Dermis microvascular lymphatic vessel endothelial cell (primary cell): ENCODE results near the gene GBE1. TPM values are rescaled to one million over a fixed set of nuclear protein-coding genes. Genes with fewer than 3 reads are reported as not detected.
A peak's percentile ranks its signal among the peaks of the same experiment; 100 is the strongest.
"Not testable (repeated sequence)": the region's sequence is repeated elsewhere in the genome, so short reads cannot be mapped to it uniquely, and the experiment has no call there.

Source experiments
- DNase-seq, 2 donors: peaks; one replicate each; pipeline versions ENCODE4 v3.0.0 to v3.0.0-alpha.2; 2010; ENCODE audit warnings: low read depth in 2 of 2
- total RNA-seq: library from RNA; depleted of rRNA; stranded (reverse); fragments of >200 nt; gene quantifications from 2 replicates; pipeline ENCODE4 v1.2.1, GENCODE V29; 2014

Gene GBE1
- total RNA-seq, 1 donor from 2014 or later, result 73.9 TPM

- no peak for DNase-seq
These were observed 7.9 kb downstream of the GBE1 start for GRCh38 chr3:81753416-81754027.

- DNase-seq, result no peak
These were observed 8.8 kb downstream of the GBE1 start for GRCh38 chr3:81752604-81753003.

- DNase-seq, result no peak
These were observed 12.2 kb downstream of the GBE1 start for GRCh38 chr3:81749265-81749664.

- not testable (repeated sequence) for DNase-seq
These were observed 14.2 kb downstream of the GBE1 start for GRCh38 chr3:81747280-81747679.

- DNase-seq, result peak; percentile 55 to 90
These were observed 17.1 kb downstream of the GBE1 start for GRCh38 chr3:81744366-81744765.

GRCh38 chr3:81743096-81744025 lies 18.1 kb downstream of the GBE1 start:
- DNase-seq, result peak; percentile 91 to 98

GRCh38 chr3:81742581-81742980 lies 18.9 kb downstream of the GBE1 start:
- DNase-seq, result no peak

GRCh38 chr3:81741216-81741615 lies 20.2 kb downstream of the GBE1 start:
- no peak for DNase-seq

- no peak for DNase-seq
These were observed 20.7 kb downstream of the GBE1 start for GRCh38 chr3:81740731-81741130.

- DNase-seq, result peak; percentile 69 to 80
These were observed 26.1 kb downstream of the GBE1 start for GRCh38 chr3:81735334-81735733.

GRCh38 chr3:81734742-81735141 lies 26.7 kb downstream of the GBE1 start:
- no peak for DNase-seq

GRCh38 chr3:81732642-81733041 lies 28.8 kb downstream of the GBE1 start:
- no peak for DNase-seq

GRCh38 chr3:81728766-81729544 lies 32.5 kb downstream of the GBE1 start:
- DNase-seq, result peak in 1 of 2 donors; percentile 40

- peak in 1 of 2 donors; percentile 68 for DNase-seq
These were observed 34.7 kb downstream of the GBE1 start for GRCh38 chr3:81726735-81727134.

GRCh38 chr3:81726132-81726531 lies 35.3 kb downstream of the GBE1 start:
- peak in 1 of 2 donors; percentile 76 for DNase-seq

GRCh38 chr3:81723732-81724313 lies 37.6 kb downstream of the GBE1 start:
- peak in 1 of 2 donors; percentile 72 for DNase-seq

GRCh38 chr3:81718311-81718710 lies 43.1 kb downstream of the GBE1 start:
- DNase-seq, result no peak

GRCh38 chr3:81716870-81717509 lies 44.5 kb downstream of the GBE1 start:
- DNase-seq, result no peak

- no peak for DNase-seq
These were observed 48.4 kb downstream of the GBE1 start for GRCh38 chr3:81713031-81713430.

GRCh38 chr3:81709606-81710005 lies 51.8 kb downstream of the GBE1 start:
- DNase-seq, result no peak

GRCh38 chr3:81707996-81708395 lies 53.4 kb downstream of the GBE1 start:
- DNase-seq, result no peak
